GM18520 (cell line): ENCODE measurements around the gene POLR2C.
"Not testable (repeated sequence)": the region's sequence is repeated elsewhere in the genome, so short reads cannot be mapped to it uniquely, and the experiment has no call there.

Experiments used
- ATAC-seq: cut with Tn5 transposase; IDR thresholded peaks from one replicate; pipeline ENCODE4 v1.9.1; 2021; ENCODE audit not compliant: unreplicated experiment

POLR2C gene

DNA sequence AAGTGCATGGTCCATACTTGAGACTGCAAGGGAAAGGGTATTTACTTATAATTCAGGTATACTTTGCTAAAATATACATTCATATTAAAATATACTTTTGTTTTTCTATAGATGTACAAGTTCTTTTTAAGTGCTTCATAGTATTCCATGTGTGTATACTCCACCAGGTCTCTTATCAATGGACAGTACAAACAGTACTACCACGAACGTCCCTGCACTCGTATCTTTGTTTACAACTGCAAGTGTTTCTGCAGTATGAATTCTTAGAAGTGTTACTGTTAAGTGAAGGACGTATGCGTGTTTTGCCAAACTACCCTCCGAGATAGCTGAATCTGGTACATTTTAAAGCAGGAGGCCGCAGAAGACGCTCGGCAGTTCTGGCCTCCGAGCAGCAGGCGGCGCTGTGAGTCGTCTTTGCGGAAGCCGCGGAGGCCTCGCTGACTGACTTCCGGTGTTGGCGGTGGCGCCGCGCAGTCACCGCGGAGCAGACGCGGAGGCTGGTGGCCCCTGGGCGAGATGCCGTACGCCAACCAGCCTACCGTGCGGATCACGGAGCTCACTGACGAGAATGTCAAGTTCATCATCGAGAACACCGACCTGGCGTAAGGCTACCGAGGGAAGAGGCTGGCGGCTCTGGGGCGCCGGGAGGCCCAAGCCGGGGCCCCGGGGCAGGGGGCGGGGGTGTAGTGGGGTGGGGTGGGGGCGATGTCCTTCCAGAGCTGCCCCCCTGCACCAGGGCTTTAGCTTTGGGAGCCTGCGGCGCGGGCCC, at the start of gene POLR2C:
POLR2C (plus strand) TSS at position 471 of the 769 bp plus-strand sequence; CDS start at position 517, 46 bp downstream.
- peak; percentile 75 for ATAC-seq

DNA sequence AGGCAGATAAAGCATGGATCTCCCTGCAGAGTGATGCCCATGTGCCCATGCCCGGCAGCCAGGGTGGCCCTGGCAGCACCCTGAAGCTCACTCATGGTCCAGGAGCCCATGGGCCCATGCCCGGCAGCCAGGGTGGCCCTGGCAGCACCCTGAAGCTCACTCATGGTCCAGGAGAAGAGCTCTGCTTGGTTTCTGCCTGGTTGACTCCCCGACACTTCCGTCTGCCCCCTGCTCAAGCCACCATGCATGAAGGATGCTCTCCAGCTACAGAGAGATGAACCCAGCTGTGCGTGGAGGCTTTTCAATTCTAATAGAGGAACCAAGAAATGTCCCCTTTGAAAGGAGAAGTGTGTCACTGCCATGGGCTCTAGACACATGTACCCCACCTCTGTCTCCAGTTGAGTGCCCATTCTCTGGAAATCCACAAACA, 49.2 kb upstream of the POLR2C start:
- ATAC-seq: no peak

DNA sequence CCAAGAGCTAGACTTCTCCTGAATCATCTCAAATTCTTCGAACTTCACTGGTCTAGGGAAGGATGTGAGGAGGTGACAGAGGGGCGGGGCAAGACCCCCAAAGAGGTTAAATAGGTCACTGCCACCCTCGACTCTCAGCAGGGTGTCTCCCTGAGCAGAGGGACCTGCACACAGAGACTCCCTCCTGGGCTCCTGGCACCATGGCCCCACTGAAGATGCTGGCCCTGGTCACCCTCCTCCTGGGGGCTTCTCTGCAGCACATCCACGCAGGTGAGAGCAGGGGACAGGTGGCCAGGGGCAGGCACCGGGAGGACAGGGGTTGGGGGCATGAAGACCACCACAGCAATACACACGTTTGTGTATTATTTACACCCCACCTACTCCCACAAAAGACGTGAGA, 48.7 kb upstream of the POLR2C start:
- no peak for ATAC-seq

DNA sequence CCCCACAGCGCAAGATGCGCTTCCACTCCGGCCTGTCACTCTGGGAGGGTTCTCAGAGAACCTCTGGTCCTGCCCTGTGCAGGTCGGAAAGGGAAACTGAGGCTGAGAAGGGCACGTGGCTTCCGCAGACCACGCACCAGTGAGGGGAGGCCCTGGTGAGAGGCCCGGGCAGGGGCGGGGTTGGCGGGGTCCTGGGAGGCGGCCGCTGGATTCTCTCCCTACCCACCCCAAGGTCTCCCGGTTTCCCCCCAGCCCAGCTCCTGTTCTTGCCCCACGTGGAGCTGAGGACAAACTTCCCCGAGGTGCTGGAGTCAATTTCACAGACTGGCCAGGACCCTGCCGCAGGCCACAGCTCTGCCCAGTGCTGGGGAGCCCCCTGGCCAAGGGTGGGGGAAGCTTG, 46.4 kb upstream of the POLR2C start:
- ATAC-seq: no peak

DNA sequence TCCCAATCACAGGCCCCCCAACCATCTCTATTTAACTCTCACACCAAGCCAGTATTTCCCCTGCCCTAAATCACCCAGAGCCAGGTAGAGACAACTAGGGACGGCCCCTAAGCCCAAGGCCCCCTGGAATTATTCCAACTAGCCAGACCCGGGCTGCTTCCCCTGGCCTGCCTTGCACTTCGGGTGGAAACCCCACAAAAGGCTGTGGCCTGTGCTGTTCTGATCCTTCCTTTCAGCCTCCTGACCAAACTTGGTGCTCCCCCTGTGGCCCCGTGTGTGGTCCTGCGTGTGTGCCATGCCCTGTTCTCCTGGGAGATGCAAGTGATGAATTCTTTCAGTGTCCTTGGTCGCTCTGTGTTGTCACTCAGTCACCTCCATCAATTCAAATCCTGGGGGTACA, 43.0 kb upstream of the POLR2C start:
- no peak for ATAC-seq

DNA sequence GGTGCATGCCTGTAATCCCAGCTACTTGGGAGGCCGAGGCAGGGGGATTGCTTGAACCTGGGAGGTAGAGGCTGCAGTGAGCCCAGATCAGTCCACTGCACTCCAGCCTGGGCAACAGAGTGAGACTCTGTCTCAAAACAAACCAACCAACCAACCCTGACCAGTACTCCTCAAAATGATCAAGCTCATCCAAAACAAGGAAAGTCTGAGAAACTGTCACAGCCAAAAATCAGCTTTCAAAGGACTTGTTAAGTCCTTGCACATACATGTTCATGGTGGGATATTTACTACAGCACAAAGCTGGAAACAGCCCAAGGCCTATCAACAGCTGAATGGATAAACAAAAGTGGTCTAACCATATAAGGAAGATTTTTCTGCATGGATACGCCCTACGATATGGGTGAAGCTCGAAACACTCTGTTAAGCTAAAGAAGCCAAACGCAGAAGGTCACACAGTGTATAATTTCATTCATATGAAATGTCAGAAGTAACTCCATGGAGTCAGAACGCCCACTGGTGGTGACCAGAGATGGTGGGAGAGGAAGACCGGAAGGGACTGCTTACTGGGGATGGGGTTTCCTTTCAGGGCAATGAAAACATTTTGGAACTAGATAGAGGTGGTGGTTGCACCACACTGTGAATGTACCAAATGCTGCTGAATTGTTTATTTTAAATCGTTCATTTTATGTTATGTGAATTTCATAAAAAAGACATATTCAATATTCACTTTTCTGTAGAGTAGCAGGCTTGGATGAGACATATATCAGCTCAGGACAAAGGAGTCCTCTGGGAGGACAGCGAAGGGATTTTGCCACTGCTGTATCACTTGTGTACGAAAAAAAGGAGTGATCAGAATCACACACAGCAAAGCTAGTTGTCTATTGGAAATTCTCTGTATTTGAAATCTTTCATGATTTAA, 40.2 kb upstream of the POLR2C start:
- no peak for ATAC-seq

DNA sequence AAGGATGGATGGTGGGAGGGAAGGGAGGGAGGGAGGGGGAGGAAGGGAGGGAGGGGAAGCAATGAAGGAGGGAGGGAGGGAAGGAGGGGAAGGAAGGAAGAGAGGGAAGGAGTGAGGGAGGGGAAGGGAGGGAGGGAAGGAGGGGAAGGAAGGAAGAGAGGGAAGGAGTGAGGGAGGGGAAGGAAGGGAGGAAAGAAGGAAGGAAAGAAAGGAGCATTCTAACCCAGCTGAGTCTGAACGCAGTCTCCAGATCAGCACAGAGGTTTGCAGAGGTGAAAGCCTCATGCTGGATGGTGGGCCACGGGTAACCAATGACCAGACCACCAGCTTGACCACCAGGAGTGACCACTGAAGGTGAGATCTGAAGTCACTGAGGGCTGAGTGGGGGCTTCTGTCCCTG, 39.3 kb upstream of the POLR2C start:
- no peak for ATAC-seq

DNA sequence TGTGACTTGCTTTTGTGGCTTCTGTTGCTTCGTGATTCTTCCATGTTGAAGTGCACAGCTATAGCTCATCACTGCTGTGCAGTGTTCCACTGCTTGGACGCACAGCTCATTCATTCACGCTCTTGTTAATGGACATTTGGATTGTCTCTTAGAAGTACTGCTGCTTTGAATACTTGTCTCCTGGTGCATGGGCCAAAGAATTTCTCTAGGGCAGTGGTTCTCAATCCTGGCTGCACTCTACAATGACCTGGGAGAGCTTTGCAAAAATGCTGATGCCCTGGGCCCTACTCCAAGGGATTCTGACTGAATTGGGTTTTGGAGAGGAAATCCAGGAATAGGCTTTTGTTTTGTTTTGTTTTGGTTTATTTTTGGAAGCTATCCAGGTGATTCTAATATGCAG, 37.9 kb upstream of the POLR2C start:
- ATAC-seq: no peak

DNA sequence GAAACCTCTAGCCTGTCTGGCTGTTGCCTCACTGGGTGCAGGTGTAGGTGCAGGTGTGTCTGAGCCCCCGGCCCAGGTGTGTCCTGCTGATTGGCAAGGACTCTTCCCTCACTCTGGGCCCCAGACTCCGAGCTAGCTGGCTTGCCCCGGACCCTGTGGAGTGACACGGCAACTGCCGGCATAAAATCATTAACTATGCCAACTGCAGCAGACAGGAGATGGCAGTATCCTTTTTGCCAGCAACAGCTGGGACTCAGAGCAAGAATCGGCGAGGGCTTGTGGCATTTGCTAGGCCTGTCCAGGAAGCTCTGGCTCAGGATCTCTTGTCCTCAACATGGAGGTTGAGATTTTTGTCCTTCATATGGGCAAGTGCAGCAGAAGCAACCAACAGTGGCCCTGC, 36.1 kb upstream of the POLR2C start:
- no peak for ATAC-seq

DNA sequence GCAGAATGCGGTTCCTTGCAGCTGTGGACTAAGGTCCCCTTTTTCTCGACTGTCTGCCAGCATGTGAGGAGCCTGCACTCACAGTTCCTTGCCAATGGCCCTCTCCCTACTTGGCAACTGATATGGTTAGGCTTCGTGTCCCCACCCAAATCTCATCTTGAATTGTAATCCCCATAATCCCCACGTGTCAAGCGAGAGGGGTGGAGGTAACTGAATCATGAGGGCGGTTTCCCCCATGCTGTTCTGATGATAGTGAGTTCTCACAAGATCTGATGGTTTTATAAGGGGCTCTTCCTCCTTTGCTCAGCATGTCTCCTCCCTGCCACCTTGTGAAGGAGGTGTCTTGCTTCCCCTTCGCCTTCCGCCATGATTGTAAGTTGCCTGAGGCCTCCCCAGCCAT, 35.2 kb upstream of the POLR2C start:
- ATAC-seq: no peak

DNA sequence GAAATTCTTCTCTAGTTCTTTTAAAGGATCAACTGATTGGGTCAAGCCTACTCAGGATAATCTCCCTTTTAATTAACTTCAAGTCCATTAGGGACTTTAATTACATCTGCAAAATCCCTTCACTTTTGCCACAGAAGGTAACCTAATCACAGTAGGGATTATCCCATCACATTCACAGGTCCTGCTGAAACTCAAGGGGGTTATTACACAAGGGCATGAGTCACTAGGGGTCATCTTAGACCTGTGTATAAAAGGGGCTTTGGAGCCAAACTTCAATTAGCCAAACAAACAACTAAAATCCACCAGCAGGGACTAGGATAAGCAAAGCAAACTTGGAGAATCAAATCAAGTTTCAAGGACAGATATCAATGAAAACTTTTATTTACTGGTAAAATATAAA, 34.7 kb upstream of the POLR2C start:
- ATAC-seq: no peak

DNA sequence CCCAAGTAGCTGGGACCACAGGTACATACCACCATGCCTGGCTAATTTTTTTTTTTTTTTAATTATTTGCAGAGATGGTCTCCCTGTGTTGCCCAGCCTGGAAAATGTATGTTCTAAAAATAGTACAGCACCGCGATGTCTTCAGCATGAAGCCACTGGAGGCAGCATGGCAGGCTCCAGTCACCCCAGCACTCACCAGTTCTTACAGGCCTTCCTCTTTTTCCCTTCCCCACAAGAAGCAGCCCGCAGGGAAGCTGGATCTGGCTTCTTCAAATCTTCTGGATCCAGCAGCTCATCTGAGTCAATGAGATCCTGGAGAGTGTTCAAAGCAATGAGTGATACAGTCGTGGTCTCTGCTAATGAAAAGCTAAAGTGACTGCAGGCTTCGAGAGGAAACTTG, 31.5 kb upstream of the POLR2C start:
- ATAC-seq: no peak

DNA sequence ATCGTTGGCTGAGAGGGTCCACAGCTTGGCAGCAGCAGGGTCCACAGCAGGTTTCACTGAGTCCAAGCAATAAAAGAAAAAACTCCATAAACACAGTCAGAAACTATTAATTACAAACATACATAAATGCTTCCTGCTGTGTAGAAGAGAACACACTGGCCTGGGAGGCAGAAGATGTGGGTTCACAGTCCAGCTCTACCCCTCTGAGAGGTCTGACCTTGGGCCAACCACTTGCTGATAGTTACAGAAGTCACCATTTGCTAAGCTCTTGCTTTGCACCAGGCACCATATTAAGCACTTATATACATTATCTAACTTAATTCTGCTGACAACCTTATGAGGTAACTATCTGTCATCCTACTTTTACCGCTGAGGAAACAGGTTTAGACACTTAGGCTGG, 30.0 kb upstream of the POLR2C start:
- ATAC-seq: no peak

DNA sequence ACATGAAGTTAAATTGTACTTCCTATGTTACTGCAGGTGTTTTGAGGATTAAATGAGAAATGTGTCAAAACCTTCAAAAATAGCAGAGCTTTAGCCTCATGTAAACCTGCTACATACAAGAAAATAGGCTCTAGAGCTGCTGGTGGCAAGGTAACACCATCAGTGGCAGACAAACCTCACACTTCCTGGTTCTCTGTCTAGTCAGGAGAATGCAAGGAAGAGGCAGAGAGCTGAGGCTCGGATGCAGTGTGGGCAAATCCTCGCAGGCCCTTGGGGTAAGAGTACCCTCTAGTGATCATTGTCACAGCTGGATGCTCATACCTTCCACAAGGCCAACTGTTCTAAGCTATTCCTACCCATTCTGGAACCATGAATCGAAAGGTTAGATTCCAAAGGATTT, 29.5 kb upstream of the POLR2C start:
- ATAC-seq: no peak

DNA sequence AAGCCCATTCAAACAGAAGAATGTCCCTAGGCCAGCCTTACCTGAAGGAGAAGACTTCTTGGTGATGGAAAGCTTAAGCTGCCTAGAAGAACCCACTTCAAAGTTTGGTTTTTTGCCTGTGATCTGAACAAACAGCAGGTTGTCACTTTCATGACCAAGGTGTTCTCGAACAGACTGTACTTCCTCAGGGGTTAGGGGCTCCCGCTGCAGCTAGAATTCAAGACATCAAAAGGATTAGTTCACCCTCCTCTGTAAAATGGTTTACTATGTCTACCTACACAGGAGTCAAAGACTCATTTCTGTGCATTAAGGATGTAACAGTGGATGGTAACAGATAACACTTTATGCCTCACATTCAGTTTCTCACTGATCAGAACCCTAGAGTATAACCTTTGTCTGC, 28.5 kb upstream of the POLR2C start:
- no peak for ATAC-seq

DNA sequence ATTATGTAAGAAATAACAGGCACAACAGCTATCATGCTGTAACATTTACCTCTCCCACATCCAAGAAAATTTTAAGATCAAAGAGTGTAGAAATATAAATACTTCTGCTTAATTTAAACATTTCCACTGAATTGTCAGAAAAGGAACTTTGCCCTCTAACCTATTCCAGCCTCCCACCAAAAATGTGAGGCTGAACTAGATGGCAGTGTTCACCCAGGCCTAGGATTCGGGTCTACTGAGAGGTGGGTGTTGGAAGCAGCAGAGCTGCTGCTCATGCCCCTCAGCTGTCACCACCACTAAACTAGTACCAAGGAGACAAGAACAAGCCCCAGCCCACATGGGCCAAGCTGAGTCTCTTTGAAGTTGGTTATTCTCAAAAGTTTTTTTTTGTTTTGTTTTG, 26.6 kb upstream of the POLR2C start:
- no peak for ATAC-seq

DNA sequence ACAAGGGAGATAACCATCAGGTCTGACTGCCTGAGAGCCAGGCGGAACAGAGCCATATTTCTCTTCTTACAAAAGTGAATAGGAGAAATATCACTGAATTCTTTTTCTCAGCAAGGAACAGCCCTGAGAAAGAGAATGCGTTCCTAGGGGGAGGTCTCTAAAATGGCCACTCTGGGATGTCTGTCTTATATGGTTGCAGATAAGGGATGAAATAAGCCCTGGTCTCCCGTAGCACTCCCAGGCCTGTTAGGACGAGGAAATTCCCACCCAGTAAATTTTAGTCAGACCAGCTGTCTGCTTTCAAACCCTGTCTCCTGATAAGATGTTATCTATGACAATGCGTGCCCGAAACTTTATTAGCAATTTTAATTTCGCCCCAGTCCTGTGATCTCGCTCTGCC, 22.5 kb upstream of the POLR2C start:
- ATAC-seq: not testable (repeated sequence)

DNA sequence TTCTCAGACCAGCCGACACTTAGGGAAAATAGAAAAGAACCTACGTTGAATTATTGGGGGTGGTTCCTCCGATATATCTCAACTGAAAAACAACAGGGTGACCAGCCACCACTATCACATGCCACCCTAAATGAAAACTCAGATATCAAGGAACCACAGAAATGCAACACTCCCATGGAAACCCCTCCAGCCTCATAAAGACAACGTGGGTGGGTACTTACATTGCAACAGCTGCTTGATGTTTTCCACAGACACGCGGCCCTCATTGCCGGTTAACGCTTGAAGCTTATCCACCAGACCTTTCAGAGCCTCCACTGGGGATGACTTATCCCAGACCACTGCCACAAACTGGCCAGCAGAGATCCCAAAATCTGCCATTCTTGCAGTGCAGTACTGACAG, 21.9 kb upstream of the POLR2C start:
- ATAC-seq: not testable (repeated sequence)

DNA sequence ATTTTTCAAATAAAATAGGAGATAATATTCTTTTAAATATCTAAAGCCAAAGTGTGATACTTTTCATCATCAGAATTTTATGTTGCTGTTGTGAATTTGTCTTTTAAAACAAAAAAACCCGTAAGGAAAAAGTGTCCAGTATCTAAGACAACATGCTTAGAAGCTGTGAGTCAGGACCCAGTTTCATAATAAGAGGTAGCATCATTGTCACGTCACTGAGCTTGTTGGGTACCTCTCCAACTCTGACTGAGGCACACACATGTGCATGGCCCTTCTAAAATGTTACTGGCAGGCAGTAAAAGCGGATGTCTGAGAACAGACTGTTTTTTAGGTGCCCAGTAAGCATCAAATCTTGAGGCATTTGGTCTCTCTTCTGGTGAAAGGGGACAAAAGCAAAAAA, 17.8 kb upstream of the POLR2C start:
- ATAC-seq: no peak

DNA sequence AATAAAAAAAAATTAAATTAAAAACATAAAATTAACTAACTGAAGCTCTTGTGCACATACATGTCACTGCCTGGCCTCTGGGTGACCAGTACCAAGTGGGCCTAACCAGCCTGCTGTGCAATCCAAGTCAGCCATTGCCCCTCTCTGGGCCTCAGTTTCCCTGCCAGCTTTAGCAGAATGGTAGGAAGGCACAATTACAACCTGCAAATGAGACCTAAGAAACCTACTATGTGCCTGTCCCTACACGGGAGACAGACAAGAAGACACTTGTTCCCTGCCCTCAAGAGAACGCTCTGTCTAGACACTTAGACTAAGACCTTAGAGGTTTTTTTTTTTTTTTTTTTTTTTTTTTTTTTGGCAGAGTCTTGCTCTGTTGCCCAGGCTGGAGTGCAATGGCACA, 17.0 kb upstream of the POLR2C start:
- ATAC-seq: no peak

DNA sequence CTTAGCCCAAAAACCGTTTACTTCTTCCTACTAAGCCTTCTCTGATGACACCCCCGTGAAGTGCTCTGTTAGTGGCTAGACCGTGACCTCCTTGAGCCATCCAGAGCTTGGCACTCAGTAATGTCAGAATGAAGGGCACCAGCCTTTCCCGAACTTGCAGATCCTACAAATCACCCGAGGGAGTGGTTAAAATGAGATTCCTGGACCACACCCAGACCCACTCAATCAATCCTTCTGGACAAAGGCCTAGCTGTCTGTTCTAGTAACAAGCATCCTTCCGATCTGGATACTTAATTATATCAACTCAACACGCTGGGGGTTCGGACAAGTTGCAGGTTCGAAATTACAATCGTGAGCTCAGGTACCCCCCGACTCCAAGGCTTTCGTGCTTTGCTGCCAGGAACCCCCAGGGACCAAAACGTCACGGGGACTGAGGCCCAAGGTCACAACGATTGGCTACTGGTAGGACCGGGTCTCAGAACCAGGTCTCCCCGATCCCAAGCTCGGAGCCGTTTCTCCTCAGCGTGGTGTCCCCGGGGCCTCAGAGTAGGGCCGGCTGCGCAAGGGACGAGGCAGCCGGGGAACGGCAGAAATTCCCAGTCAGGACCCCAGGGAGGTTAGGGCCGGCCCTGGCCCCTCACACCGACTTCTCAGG, 15.8 kb upstream of the POLR2C start:
- ATAC-seq: peak; percentile 7
